ENCODE data around the gene VOPP1. TPM values are rescaled to one million over a fixed set of nuclear protein-coding genes. Genes with fewer than 3 reads are reported as not detected.

Gene VOPP1
- total RNA-seq, 1 donor from 2014 or later: 97.9 TPM

GRCh38 chr7:55478700-55479099 is 93.6 kb downstream of the VOPP1 start:
- no peak overlapping the region for H3K4me3 ChIP-seq (ENCODE audit: low read depth, low read length)
- no peaks in the 10 kb centered on the region for H3K27me3 ChIP-seq (ENCODE audit: control insufficient read depth, insufficient read depth, low read length)
- no peak for FAIRE-seq
- peaks cover 3% of the 10 kb centered on the region for H3K36me3 ChIP-seq (ENCODE audit: control insufficient read depth, insufficient read depth, low read length)
- TF ChIP-seq CTCF (IDR thresholded peaks at IDR 0.05; ENCODE audit: insufficient read depth, low read length, severe bottlenecking): no peak
- DNase-seq (ENCODE audit: low read depth): no peak

GRCh38 chr7:55477781-55478374 is 94.4 kb downstream of the VOPP1 start:
- FAIRE-seq (no peak), DNase-seq (ENCODE audit: low read depth) (no peak)
- Histone ChIP-seq H3K36me3 (ENCODE audit: control insufficient read depth, insufficient read depth, low read length) (peaks cover 3% of the 10 kb centered on the region), H3K4me3 (ENCODE audit: low read depth, low read length) (no peak overlapping the region), H3K27me3 (ENCODE audit: control insufficient read depth, insufficient read depth, low read length) (no peaks in the 10 kb centered on the region)
- TF ChIP-seq CTCF (IDR thresholded peaks at IDR 0.05; ENCODE audit: insufficient read depth, low read length, severe bottlenecking): no peak

GRCh38 chr7:55476852-55477780 is 95.2 kb downstream of the VOPP1 start:
- Histone ChIP-seq H3K4me3 (ENCODE audit: low read depth, low read length) (no peak overlapping the region), H3K36me3 (ENCODE audit: control insufficient read depth, insufficient read depth, low read length) (peaks cover 3% of the 10 kb centered on the region), H3K27me3 (ENCODE audit: control insufficient read depth, insufficient read depth, low read length) (no peaks in the 10 kb centered on the region)
- no peak for TF ChIP-seq CTCF (IDR thresholded peaks at IDR 0.05; ENCODE audit: insufficient read depth, low read length, severe bottlenecking)
- DNase-seq (ENCODE audit: low read depth): no peak
- FAIRE-seq: no peak

- H3K4me3 ChIP-seq (ENCODE audit: low read depth, low read length): no peak overlapping the region
- no peak for TF ChIP-seq CTCF (IDR thresholded peaks at IDR 0.05; ENCODE audit: insufficient read depth, low read length, severe bottlenecking)
- no peaks in the 10 kb centered on the region for H3K27me3 ChIP-seq (ENCODE audit: control insufficient read depth, insufficient read depth, low read length)
- H3K36me3 ChIP-seq (ENCODE audit: control insufficient read depth, insufficient read depth, low read length): peaks cover 3% of the 10 kb centered on the region
- no peak for DNase-seq (ENCODE audit: low read depth)
- no peak for FAIRE-seq
Measured at GRCh38 chr7:55475855-55476803, 96.2 kb downstream of the VOPP1 start.

GRCh38 chr7:55474944-55475854 is 97.1 kb downstream of the VOPP1 start:
- DNase-seq (ENCODE audit: low read depth) (no peak), FAIRE-seq (no peak)
- no peak for TF ChIP-seq CTCF (IDR thresholded peaks at IDR 0.05; ENCODE audit: insufficient read depth, low read length, severe bottlenecking)
- Histone ChIP-seq H3K36me3 (ENCODE audit: control insufficient read depth, insufficient read depth, low read length) (peaks cover 3% of the 10 kb centered on the region), H3K27me3 (ENCODE audit: control insufficient read depth, insufficient read depth, low read length) (no peaks in the 10 kb centered on the region), H3K4me3 (ENCODE audit: low read depth, low read length) (no peak overlapping the region)
